ENCODE data around the gene MAP1B. TPM values are rescaled to one million over a fixed set of nuclear protein-coding genes. Genes with fewer than 3 reads are reported as not detected.

The MAP1B gene
- total RNA-seq, 2 experiments from 2014 or later, result 0.13 to 0.40 TPM

DNA sequence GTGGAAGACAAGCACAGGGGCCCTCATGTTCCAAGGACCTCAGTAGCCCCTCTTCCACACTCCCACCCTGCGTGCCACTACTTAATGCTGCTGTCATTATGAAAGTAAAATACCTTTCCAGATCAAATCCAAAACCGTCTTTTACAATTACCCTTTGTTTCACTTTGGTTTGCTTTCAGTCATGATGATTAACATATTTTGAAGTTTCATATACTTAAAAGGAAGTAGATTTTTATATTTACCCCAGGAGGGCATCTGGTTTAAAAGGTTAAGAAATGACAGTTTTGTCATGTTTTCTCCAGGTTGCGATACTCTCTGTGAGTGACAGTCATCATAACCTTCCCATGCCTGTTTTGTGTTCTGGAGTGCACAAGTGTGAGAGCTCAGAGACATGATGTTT lies 13.5 kb upstream of the MAP1B start:
- ChIA-PET POLR2A (no interaction called here), CTCF (no interaction called here)

DNA sequence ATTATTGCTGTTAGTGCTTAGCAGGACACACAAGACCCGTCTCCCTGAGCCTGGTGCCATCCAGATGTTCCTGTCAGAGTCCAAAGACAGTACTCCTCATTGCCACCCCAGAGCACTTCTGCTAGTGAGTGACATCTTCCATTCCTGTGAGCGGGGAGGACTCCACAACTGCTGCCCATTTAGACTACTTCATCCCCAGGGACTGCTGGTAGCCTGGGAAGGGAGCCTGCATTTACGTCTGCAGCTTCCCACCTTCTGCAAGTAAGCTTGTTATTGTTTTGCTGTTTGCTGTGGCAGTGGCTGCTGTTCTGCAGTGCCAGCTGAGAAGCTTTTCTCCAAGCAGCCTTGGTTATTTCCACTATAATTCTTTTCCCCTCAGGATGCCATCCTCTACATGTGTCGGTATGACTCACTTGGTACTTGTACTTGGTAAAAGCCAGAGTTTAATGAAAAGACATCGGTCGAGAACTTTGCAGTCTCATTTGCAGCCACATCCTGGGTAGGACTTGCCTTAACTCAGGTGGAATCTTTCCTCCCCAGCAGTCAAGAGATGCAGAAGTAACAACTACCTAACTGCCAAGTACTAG lies 10.6 kb upstream of the MAP1B start:
- CTCF ChIA-PET, result interaction anchor here (0.7 kb wide), 1 partner anchor 22 kb away, joined by 3 read pairs; no protein-coding TSS in a partner anchor
- POLR2A ChIA-PET, result no interaction called here

DNA sequence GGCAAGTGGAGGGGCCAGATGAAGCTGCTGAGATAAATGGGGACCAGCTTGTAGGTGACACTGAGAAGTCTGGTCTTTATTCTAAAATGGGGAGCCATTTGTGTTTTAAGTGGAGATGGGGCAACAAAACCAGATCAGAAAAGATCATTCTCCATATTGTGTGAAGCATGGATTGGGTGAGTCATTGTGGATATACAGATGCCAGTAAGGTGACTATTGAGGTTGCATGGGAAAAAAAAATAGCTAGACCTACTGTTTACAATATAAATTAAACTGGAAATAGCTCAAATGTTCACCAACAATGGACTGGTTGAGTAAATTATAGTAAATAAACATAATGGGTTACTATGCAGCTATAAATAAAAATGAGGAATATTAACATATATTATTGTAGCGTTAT lies 5.4 kb upstream of the MAP1B start:
- ChIA-PET CTCF (interaction anchor here (1.2 kb wide), 1 partner anchor 10 kb away, joined by 3 read pairs; no protein-coding TSS in a partner anchor), POLR2A (no interaction called here)

DNA sequence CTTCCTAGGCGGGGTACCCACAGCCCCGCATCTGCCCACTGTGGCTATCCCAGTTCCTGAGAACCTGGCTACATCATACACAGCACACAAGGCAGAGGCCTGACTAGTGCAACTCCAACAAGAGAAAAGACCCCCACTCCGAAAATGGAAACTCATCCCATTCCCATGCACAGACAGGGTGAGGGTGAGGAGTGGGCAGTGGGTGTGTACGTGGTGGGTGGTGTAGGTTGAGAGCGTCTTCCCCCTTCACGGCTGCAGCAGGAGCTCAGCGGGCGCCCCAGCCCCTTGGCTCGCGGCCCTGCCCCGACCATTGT lies 501 bp upstream of the MAP1B start:
- ChIA-PET CTCF (no interaction called here), POLR2A (no interaction called here)

DNA sequence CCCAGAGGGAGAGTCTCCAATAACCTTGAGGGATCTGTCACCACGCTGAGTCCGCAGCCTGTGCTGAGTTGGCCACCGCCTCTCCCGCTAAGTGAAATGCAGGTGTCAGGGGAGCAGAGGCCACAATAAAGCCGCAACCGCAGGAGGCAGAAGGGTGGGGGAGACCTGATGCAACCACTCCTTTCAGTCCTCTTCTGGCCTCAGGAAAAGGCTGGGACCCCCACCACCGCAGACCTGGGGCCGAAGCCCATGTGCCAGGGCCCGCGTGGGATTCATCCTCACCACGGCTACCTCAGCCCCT lies 576 bp downstream of the MAP1B start:
- ChIA-PET CTCF (no interaction called here), POLR2A (no interaction called here)

DNA sequence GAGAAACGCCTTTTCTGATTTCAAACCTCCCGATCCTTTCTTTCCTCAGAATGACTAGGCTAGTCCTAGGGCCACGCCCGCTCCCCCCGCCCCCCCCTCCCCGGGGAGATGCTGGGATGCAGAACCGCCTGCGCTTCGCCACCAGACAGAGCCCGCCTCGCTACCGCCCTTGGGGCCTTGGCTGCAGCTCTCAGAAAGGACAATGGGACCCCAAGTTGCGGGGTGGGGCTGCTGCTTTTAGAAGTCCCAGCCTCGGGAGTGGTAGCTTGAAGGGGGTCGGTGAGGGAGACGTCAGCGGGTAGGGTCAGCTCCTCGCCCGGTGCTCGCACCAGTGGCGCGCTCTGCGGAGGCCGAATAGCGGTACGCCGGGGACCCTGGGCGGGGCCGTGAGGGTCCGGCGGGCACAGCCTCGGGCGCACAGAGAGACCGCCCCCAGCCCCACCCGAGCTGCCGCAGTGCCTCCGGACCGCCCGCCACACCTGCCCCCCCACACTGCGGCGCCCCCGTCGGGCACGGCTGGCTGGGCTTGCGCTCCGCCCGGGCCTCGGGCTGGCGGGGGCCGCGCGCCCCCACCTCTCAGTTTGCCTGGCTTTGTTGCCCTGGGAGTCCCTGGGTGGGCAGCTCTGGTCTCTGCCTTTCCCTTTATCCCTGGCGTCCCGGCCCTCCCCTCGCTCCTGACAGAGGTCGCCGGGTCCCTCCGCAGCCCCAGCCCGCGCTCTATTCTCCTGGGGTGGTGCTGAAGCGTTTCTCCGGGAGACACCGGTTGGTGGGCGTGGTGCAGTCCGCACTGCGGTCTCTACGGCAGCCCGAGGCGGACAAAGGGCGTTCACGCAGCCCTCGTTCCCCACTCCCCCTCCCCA lies 1.2 kb downstream of the MAP1B start:
- ChIA-PET CTCF (no interaction called here), POLR2A (no interaction called here)

DNA sequence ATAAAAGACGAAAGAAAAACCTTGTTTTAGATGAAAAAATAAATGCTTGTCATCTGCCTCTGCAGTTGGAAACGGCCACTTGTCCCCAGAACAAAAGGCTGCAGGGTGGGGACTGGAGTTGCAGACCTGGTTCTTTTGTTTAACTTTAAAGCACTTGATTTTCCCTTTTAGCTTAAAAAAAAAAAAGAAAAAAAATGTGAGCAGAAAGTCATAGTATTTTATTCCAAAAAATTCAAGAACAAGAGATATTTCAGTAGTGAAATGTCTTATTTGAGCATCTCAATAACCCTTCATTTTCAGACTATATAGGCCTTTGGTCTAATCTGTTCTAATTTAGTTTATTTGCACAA lies 1.8 kb downstream of the MAP1B start:
- POLR2A ChIA-PET, result no interaction called here
- CTCF ChIA-PET, result no interaction called here

DNA sequence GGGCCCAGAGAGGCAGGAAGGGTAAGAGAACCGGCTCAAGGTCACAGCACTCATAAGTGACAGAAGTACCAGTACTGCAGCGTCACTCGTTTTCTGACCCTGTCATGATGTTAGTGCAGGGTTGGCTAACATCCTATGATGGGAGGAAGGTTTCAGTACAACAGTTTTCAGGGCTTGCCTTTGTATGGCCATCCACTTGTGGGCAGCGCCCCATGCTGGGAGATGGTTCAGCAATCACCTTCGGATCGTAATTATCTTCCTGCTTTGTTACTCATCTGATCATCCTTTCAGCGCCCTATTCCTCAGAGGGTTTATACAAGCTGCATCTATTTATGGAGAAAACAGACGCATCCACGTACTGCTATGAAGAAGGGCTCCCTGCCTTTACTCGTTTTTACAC lies 2.4 kb downstream of the MAP1B start:
- POLR2A ChIA-PET, result no interaction called here
- CTCF ChIA-PET, result no interaction called here

DNA sequence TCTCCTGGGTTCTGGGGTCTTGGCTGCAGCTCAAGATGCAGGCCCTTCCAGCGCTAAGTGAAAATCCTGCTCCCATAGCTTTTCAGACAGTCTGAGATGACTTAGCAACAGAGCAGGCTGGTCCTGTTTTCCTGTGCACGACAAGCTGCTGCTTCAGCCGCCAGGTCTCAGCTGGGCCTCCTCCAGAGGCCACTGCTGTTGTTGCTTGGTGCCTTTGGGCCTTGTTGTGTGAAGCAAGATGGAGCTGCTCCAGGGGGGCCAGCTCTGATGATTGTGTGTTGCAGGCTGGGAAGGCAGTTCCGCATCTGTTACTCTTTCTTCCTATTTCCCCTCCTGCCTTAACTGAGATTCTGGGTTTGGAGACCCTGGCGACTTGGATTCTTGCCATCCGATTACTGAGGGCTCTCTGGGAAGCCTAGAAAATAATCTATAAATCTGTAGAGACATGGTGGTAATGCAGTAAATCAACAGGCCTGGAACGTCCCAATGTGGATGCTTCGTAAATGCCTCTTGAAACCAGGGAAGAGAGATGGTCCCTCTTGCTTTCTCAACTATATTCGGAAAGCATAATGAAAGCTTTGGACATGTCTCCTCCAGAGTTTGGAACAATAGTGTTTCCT lies 3.2 kb downstream of the MAP1B start:
- CTCF ChIA-PET, result no interaction called here
- POLR2A ChIA-PET, result no interaction called here

DNA sequence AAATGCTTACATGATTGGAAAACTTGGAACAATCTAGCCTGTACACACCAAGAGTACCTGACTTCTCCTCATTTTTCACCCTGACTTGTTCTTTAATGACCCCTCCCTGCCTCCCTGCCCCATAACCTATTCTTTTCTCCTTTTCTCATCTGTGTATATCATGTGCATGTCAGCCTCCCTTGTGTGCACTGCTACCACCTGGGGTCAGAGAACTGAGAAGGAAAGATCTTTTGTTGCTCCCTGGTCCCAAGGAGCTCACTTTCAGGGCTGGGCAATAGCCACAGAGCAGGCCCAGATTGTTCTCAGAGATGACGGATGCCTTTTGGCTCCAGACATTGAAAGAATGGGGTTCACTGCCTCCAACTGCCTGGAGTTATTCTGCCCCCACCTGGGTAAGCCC lies 5.1 kb downstream of the MAP1B start:
- ChIA-PET POLR2A (interaction anchor here (0.6 kb wide), 1 partner anchor 11 kb away, joined by 3 read pairs; no protein-coding TSS in a partner anchor), CTCF (interaction anchor here (0.9 kb wide), 1 partner anchor 10 kb away, joined by 3 read pairs; no protein-coding TSS in a partner anchor)

DNA sequence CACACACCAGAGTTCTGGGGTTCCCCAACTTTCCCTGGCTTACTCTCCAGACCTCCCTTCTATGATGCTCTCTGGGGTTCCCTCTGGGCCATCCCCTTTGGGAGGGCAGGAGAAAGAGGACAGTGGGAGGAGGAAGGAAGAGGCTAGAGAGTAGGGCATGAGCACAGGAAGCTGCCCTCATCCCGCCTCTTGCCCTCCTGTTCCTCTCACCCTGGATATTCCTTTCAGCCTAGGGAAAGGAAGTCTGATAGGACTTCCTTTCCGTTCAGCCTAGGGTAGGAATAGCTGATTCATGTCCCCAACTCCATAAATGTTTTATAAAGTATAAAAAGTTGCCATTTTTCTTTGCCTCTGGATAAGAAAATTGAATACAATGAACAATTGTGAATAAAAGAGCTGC lies 7.4 kb downstream of the MAP1B start:
- CTCF ChIA-PET, result no interaction called here
- POLR2A ChIA-PET, result no interaction called here

DNA sequence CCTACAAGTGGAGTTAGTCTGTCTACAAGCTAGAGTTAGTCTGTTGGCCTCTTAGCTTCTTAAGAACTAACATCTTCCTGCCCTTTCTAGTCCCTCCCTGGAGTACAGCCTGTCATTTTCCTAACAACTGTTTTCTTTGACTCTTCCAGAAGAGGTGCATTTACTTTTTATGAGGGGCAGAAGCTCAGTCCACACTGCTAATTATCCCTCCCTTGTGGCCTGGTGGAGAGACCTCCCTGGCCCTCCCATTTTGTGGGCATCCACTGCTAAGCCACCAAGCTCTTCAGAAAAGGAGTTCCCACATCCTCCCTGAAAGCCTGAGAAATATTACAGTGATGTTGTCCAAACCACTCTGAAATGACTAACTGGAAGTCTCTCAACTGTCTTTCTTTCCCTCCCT lies 8.0 kb downstream of the MAP1B start:
- CTCF ChIA-PET, result no interaction called here
- POLR2A ChIA-PET, result no interaction called here

DNA sequence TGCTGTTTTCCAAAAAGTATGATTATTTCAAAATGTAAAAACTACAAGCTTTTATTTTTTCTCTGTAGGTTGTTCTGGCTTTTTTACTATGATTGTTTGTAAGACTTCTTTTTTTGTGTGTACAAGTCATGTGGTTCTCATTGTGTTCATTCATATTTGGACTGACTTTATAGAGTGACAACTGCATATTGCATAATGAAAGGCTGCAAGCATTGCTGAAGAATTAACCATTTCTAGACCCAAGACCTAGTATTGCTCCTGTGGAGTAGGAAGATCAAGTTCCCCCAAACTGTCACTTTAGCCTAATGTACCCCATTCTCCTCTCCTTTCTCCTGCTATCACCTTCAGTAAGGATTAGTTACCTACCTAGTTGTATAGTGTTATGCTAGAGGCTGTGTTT lies 10.0 kb downstream of the MAP1B start:
- ChIA-PET POLR2A (no interaction called here), CTCF (no interaction called here)

DNA sequence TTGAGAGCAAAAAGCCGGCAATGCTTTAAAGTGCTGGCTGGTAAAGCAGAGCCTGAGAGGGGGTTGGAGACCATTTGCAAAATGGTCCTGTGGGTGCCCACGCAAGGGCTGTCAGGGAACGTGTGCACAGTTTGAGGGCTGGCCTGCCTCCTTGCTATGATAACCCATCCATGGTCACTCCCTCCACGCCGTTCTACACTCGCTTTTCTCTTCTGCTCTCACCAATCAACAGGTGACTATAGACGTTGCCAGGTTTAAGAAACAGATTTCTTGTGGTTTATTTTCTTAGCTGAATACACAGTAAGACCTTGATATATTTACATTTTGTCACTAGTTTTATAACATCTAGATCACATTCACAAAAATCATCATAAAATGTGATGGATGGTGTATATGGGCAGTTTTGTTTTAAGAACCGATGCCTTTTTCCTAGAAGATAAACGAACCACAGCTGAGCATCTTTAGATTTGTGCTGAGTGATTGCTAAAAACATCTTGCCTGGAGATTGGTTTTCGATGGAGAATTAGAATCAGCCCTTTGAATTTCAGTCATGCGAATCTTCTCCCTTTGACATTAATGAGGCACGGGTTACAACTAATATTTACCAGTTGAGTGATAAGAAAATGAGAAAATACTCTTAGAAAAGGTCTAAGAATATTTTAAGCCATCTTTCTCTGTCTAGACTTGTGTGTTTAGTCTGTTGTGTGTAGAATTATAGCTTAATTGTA lies 13.9 kb downstream of the MAP1B start:
- ChIA-PET CTCF (no interaction called here), POLR2A (no interaction called here)

DNA sequence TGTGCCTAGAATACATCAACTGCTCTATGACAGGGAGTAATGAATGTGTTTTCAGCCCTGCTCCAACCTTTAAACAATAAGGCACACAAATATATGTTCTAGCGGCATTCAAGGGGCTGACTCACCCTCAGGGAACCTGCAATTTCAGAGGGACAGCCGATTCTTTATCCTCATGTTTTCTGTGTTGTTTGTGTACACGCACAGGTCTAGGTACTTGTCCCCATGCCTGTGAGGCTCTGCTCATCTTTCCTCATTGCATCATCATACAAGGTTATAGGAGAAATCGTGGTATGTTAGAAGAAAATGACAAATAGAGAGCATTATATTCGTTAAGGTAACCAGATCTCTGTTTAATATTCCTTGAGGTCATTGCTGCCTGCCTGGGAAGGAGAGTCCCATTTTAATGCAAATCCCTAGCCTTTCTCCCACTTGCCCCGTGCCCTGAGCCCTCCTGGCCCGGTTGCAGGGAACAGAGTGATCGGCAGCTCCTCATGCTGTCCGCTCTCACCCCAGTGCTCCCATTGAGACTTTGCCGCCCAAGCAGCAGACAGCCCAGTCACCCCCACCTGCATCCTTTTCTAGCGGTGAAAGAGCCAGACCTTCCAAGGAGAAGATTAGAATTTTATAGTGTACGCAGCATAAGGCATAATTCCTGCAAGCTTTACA lies 14.6 kb downstream of the MAP1B start:
- POLR2A ChIA-PET, result no interaction called here
- CTCF ChIA-PET, result no interaction called here

DNA sequence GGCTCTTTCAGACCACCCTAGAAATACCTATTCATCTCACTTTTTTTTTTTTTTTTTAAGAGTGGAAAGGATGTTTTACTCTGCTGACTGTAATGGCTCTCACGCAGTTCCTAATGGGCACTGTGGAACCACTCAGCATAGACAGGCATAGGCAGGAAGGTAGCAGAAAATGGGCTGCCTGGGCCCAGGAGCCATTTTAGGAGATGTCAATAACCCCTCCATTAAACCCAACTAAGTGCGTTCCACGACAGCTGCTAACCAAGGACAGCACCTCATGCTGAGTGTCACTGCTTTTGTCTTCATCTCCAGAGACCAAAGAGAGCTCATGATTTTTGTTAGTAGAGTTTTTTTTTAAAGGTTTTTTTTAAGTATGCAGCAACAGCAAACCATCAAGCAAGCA lies 15.3 kb downstream of the MAP1B start:
- CTCF ChIA-PET, result no interaction called here

DNA sequence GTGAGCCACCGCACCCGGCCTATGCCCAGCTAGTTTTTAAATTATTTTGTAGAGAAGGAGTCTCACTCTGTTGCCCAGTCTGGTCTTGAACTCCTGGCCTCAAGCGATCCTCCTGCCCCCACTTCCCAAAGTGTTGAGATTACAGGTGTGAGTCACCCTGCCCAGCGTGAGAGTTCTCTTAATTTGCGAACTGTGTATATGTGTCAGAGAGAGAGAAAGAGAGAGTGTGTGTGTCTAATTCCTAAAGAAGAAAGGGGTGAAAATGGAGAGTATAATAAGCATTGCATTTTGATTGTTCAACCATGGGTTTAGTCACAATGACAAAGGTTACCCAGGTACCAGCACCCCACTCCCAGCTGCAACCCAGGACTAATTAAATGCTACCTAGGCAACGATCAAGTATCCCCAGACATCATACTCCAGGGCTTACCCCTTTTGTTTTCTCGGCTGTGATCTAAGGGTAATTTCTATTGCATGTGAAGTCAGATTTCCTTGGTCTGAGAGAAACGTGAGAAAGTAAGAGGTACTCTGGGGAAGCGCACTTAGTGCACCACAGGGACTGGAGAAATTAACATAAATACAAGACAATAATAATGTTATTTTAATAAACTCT lies 16.6 kb downstream of the MAP1B start:
- POLR2A ChIA-PET, result no interaction called here
- CTCF ChIA-PET, result no interaction called here

More for the DNA sequence above, 15.3 kb downstream of the MAP1B start:
- POLR2A ChIA-PET, result interaction anchor here (0.7 kb wide), 1 partner anchor 10 kb away, joined by 3 read pairs; no protein-coding TSS in a partner anchor

DNA sequence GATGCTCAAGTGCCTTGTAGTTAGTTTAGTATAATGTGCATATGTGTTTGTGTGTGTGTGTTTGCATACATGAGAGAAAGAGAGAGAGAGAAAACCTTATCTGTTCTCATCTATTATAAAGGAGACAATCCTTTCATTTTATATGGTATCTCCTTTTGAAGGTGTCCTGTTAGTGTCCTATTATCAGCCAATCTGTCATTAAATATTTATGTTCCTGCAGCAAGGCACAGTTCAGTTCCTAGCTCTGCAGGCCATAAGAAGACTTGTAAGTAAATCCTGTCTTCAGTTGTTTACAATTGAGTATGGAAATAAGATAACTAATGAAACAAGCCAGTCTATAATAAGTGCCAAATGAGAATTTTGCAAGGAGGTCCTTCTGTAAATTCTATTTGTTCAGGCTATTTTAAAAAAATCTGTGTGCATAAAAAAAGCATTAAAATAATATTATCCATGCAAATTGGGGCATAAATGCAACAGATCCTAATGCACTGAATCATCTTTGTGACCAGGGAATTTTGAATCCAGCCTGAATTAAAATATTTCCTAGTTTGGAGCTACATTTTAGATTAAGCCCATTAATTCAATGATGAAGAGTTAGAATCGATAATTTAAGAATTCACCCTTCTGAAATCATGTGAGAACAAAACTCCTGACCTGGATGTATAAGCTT lies 18.1 kb downstream of the MAP1B start:
- CTCF ChIA-PET, result no interaction called here

DNA sequence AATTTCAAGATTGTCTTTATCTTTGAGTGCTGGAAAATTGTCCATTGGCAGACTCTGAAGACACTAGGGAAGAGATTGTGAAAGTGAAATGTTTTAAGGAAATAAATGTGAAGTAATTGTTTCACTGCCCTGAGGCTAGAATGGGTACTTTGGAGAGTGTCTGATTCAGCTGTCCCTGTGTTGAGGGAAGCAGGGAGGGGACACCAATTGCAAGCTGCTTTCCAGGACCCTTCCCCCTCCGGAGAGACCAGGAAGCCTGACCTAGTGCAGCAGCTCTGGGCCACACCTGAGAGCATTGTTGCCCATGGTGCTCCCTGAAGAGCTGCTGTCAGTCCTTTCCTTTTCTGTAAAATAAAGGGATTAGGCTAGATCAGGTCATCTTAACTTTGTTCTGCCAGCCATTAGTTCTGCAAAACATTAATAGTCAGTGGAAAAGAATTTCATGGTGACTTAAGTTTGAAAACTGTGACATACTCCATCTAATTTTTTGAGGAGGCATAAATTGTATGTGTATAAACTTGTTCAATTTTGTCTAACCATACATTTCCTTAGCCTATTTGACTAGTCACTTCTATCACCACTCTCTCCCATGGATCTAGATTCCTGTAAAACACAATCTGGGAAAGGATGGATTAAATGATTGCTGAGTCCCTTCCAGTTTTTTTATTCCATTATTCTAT lies 18.8 kb downstream of the MAP1B start:
- ChIA-PET CTCF (no interaction called here), POLR2A (no interaction called here)

More for the DNA sequence above, 18.1 kb downstream of the MAP1B start:
- POLR2A ChIA-PET, result no interaction called here

Data from activated CD8-positive, alpha-beta memory T cell treated with anti-CD3 and anti-CD28 coated beads for 36 hours (primary cell).